ENCODE measurements around the gene MYMX. TPM values are rescaled to one million over a fixed set of nuclear protein-coding genes. Genes with fewer than 3 reads are reported as not detected.

The MYMX gene
- total and polyA plus RNA-seq, 2 experiments from 2014 or later = 1.0 TPM; not detected in 1

GRCh38 chr6:44233567-44234100 lies 16.9 kb downstream of the MYMX start:
- H3K4me1 ChIP-seq (ENCODE audit: low read depth) = peaks cover 20% of the 10 kb centered on the region
- H3K27me3 ChIP-seq = no peaks in the 10 kb centered on the region
- no peak overlapping the region for H3K4me3 ChIP-seq
- peak overlapping the region; percentile 81 for H3K27ac ChIP-seq
- no peaks in the 10 kb centered on the region for H3K9me3 ChIP-seq (ENCODE audit: low read depth)
- DNase-seq (ENCODE audit: low read depth in 1 of 2, low spot score in 1 of 2) = no peak
- H3K36me3 ChIP-seq = peaks cover 15% of the 10 kb centered on the region
- no peak for TF ChIP-seq CTCF (IDR thresholded peaks at IDR 0.05; ENCODE audit: low read depth, low read length)

GRCh38 chr6:44234101-44235025 lies 17.6 kb downstream of the MYMX start:
- no peak overlapping the region for H3K4me3 ChIP-seq
- peak overlapping the region; percentile 81 for H3K27ac ChIP-seq
- H3K27me3 ChIP-seq = no peaks in the 10 kb centered on the region
- DNase-seq (ENCODE audit: low read depth in 1 of 2, low spot score in 1 of 2) = peak; percentile 68 to 89
- H3K36me3 ChIP-seq = peaks cover 15% of the 10 kb centered on the region
- TF ChIP-seq CTCF (IDR thresholded peaks at IDR 0.05; ENCODE audit: low read depth, low read length) = peak; percentile 95
- no peaks in the 10 kb centered on the region for H3K9me3 ChIP-seq (ENCODE audit: low read depth)
- peaks cover 20% of the 10 kb centered on the region for H3K4me1 ChIP-seq (ENCODE audit: low read depth)

- peak overlapping the region; percentile 81 for H3K27ac ChIP-seq
- no peaks in the 10 kb centered on the region for H3K9me3 ChIP-seq (ENCODE audit: low read depth)
- no peak overlapping the region for H3K4me3 ChIP-seq
- peaks cover 15% of the 10 kb centered on the region for H3K36me3 ChIP-seq
- DNase-seq (ENCODE audit: low read depth in 1 of 2, low spot score in 1 of 2) = no peak
- peaks cover 20% of the 10 kb centered on the region for H3K4me1 ChIP-seq (ENCODE audit: low read depth)
- H3K27me3 ChIP-seq = no peaks in the 10 kb centered on the region
- no peak for TF ChIP-seq CTCF (IDR thresholded peaks at IDR 0.05; ENCODE audit: low read depth, low read length)
Measured at GRCh38 chr6:44235269-44235668, 18.5 kb downstream of the MYMX start.

- DNase-seq (ENCODE audit: low read depth in 1 of 2, low spot score in 1 of 2) = no peak
- Histone ChIP-seq H3K27ac (no peak overlapping the region), H3K9me3 (ENCODE audit: low read depth) (no peaks in the 10 kb centered on the region), H3K4me1 (ENCODE audit: low read depth) (peaks cover 20% of the 10 kb centered on the region), H3K27me3 (no peaks in the 10 kb centered on the region), H3K4me3 (no peak overlapping the region), H3K36me3 (peaks cover 11% of the 10 kb centered on the region)
- no peak for TF ChIP-seq CTCF (IDR thresholded peaks at IDR 0.05; ENCODE audit: low read depth, low read length)
Measured at GRCh38 chr6:44235891-44236516, 19.3 kb downstream of the MYMX start.

- Histone ChIP-seq H3K4me1 (ENCODE audit: low read depth) (peaks cover 20% of the 10 kb centered on the region), H3K9me3 (ENCODE audit: low read depth) (no peaks in the 10 kb centered on the region), H3K36me3 (peaks cover 7% of the 10 kb centered on the region), H3K4me3 (peak overlapping the region; percentile 48), H3K27ac (no peak overlapping the region), H3K27me3 (no peaks in the 10 kb centered on the region)
- no peak for TF ChIP-seq CTCF (IDR thresholded peaks at IDR 0.05; ENCODE audit: low read depth, low read length)
- peak; percentile 65 to 90 for DNase-seq (ENCODE audit: low read depth in 1 of 2, low spot score in 1 of 2)
Measured at GRCh38 chr6:44237021-44237812, 20.5 kb downstream of the MYMX start.

Data from cardiac muscle cell (in vitro differentiated cells and primary cell).